ENCODE data around the gene ICA1. TPM values are rescaled to one million over a fixed set of nuclear protein-coding genes. Genes with fewer than 3 reads are reported as not detected.

Gene ICA1
- total and polyA plus RNA-seq, 4 donors = 1.4 to 22.7 (median 8.1) TPM

GRCh38 chr7:8285155-8285554 is 23.2 kb upstream of the ICA1 start:
- Histone ChIP-seq H3K9ac (ENCODE audit: low read depth in 1 of 2, low read length in 2 of 2) (no peak overlapping the region), H3K4me3 (ENCODE audit: low read depth in 1 of 3, low read length in 3 of 3) (no peak overlapping the region), H3K9me3 (ENCODE audit: control insufficient read depth in 4 of 4, low read length in 3 of 4) (no peaks in the 10 kb centered on the region), H3K4me1 (ENCODE audit: control insufficient read depth in 4 of 4, insufficient read depth in 4 of 4, low read length in 3 of 4) (no peaks in the 10 kb centered on the region), H3K27ac (ENCODE audit: low read depth in 1 of 2, low read length in 2 of 2) (no peak overlapping the region), H3K27me3 (ENCODE audit: control insufficient read depth in 4 of 4, insufficient read depth in 4 of 4, low read length in 3 of 4) (no peaks in the 10 kb centered on the region), H3K36me3 (ENCODE audit: control insufficient read depth in 4 of 4, insufficient read depth in 3 of 4, low read depth in 1 of 4, low read length in 3 of 4) (no peaks in the 10 kb centered on the region)
- DNase-seq (ENCODE audit: low spot score) = no peak
- TF ChIP-seq FOXA1 (IDR thresholded peaks at IDR 0.05) = no peak
- TF ChIP-seq HNF4A (conservative IDR thresholded peaks at IDR 0.05) = no peak

GRCh38 chr7:8284606-8285005 is 22.6 kb upstream of the ICA1 start:
- H3K4me3 ChIP-seq (ENCODE audit: low read depth in 1 of 3, low read length in 3 of 3) = no peak overlapping the region
- H3K27ac ChIP-seq (ENCODE audit: low read depth in 1 of 2, low read length in 2 of 2) = no peak overlapping the region
- 56% methylated on average over 1 of the region's 1 CpG for WGBS
- H3K9ac ChIP-seq (ENCODE audit: low read depth in 1 of 2, low read length in 2 of 2) = no peak overlapping the region
- H3K4me1 ChIP-seq (ENCODE audit: control insufficient read depth in 4 of 4, insufficient read depth in 4 of 4, low read length in 3 of 4) = no peaks in the 10 kb centered on the region
- H3K9me3 ChIP-seq (ENCODE audit: control insufficient read depth in 4 of 4, low read length in 3 of 4) = no peaks in the 10 kb centered on the region
- H3K36me3 ChIP-seq (ENCODE audit: control insufficient read depth in 4 of 4, insufficient read depth in 3 of 4, low read depth in 1 of 4, low read length in 3 of 4) = no peaks in the 10 kb centered on the region
- no peaks in the 10 kb centered on the region for H3K27me3 ChIP-seq (ENCODE audit: control insufficient read depth in 4 of 4, insufficient read depth in 4 of 4, low read length in 3 of 4)
- TF ChIP-seq EGR1 (IDR thresholded peaks at IDR 0.05; ENCODE audit: low read depth in 2 of 2) = no peak
- no peak for TF ChIP-seq JUND (IDR thresholded peaks at IDR 0.05)
- no peak for TF ChIP-seq SP1 (IDR thresholded peaks at IDR 0.05)
- TF ChIP-seq ATF3 (IDR thresholded peaks at IDR 0.05) = no peak
- no peak for TF ChIP-seq REST (IDR thresholded peaks at IDR 0.05)
- TF ChIP-seq YY1 (IDR thresholded peaks at IDR 0.05) = no peak
- TF ChIP-seq GABPA (IDR thresholded peaks at IDR 0.05 in 1 of 2, conservative IDR thresholded peaks at IDR 0.05 in 1 of 2) = no peak
- no peak for TF ChIP-seq FOXA1 (IDR thresholded peaks at IDR 0.05)
- TF ChIP-seq ZBTB33 (IDR thresholded peaks at IDR 0.05) = no peak
- no peak for TF ChIP-seq RXRA (IDR thresholded peaks at IDR 0.05)
- no peak for DNase-seq (ENCODE audit: low spot score)

- H3K27ac ChIP-seq (ENCODE audit: low read depth in 1 of 2, low read length in 2 of 2) = no peak overlapping the region
- H3K4me3 ChIP-seq (ENCODE audit: low read depth in 1 of 3, low read length in 3 of 3) = no peak overlapping the region
- no peaks in the 10 kb centered on the region for H3K36me3 ChIP-seq (ENCODE audit: control insufficient read depth in 4 of 4, insufficient read depth in 3 of 4, low read depth in 1 of 4, low read length in 3 of 4)
- no peaks in the 10 kb centered on the region for H3K9me3 ChIP-seq (ENCODE audit: control insufficient read depth in 4 of 4, low read length in 3 of 4)
- 88% methylated on average over 2 of the region's 2 CpGs for WGBS
- no peak overlapping the region for H3K9ac ChIP-seq (ENCODE audit: low read depth in 1 of 2, low read length in 2 of 2)
- TF ChIP-seq YY1 (IDR thresholded peaks at IDR 0.05) (no peak), ZBTB33 (IDR thresholded peaks at IDR 0.05) (no peak)
- DNase-seq (ENCODE audit: low spot score) = no peak
- no peaks in the 10 kb centered on the region for H3K4me1 ChIP-seq (ENCODE audit: control insufficient read depth in 4 of 4, insufficient read depth in 4 of 4, low read length in 3 of 4)
- H3K27me3 ChIP-seq (ENCODE audit: control insufficient read depth in 4 of 4, insufficient read depth in 4 of 4, low read length in 3 of 4) = no peaks in the 10 kb centered on the region
Measured at GRCh38 chr7:8283968-8284367, 22.0 kb upstream of the ICA1 start.
